GM23338 (cell line): ENCODE data around the gene CLCN2. TPM values are rescaled to one million over a fixed set of nuclear protein-coding genes. Genes with fewer than 3 reads are reported as not detected.

Experiments used
- ATAC-seq: fragments of 200-7000 bp; cut with Tn5 transposase; 3 replicates; pipeline ENCODE4 v1.9.1; 2020
- DNase-seq: peaks from one replicate; pipeline ENCODE4 v3.0.0-alpha.2; 2015; ENCODE audit warnings: low spot score
- H2AFZ ChIP-seq: fragments of 200-600 bp; sonication (generic); 2 replicates; pipeline ENCODE4 v1.8.0; 2016; ENCODE audit warnings: antibody characterized with exemption, mild to moderate bottlenecking, moderate library complexity
- H3F3A ChIP-seq: fragments of 200-600 bp; sonication (generic); replicated peaks from 2 replicates; pipeline ENCODE4 v1.8.0; 2017; ENCODE audit warnings: antibody characterized with exemption, mixed run types, low read depth
- H3K27ac ChIP-seq: fragments of 200-600 bp; sonication (generic); 2 replicates; pipeline ENCODE4 v1.6.1; 2016; ENCODE audit warnings: low read depth
- H3K27me3 ChIP-seq: fragments of 200-600 bp; sonication (generic); 2 replicates; pipeline ENCODE4 v1.8.0; 2016; ENCODE audit warnings: mild to moderate bottlenecking, mixed run types, moderate library complexity; ENCODE audit not compliant: insufficient read depth
- H3K36me3 ChIP-seq: fragments of 200-600 bp; sonication (generic); 2 replicates; pipeline ENCODE4 v1.8.0; 2016; ENCODE audit warnings: mild to moderate bottlenecking; ENCODE audit not compliant: insufficient read depth
- H3K4me1 ChIP-seq: fragments of 200-600 bp; sonication (generic); 2 replicates; pipeline ENCODE4 v1.8.0; 2016; ENCODE audit warnings: mild to moderate bottlenecking, moderate library complexity; ENCODE audit not compliant: insufficient read depth
- H3K4me2 ChIP-seq: fragments of 200-600 bp; sonication (generic); 2 replicates; pipeline ENCODE4 v1.7.1; 2017; ENCODE audit warnings: mixed run types
- H3K4me3 ChIP-seq: fragments of 200-600 bp; sonication (generic); 2 replicates; pipeline ENCODE4 v1.6.1; 2016; ENCODE audit warnings: mixed run types
- H3K79me2 ChIP-seq: fragments of 200-600 bp; sonication (generic); replicated peaks from 2 replicates; pipeline ENCODE4 v1.8.0; 2017; ENCODE audit warnings: mild to moderate bottlenecking; ENCODE audit not compliant: insufficient read depth
- H3K9me2 ChIP-seq: fragments of 200-600 bp; sonication (generic); 2 replicates; pipeline ENCODE4 v1.8.0; 2017; ENCODE audit not compliant: insufficient read depth
- H4K20me1 ChIP-seq: fragments of 200-600 bp; sonication (generic); replicated peaks from 2 replicates; pipeline ENCODE4 v1.8.0; 2017; ENCODE audit warnings: mild to moderate bottlenecking; ENCODE audit not compliant: insufficient read depth
- H3K27ac Mint-ChIP-seq: 2 replicates; pipeline ENCODE4 v1.8.0; 2020; ENCODE audit warnings: inconsistent platforms, mild to moderate bottlenecking, moderate library complexity, mixed read lengths
- H3K27me3 Mint-ChIP-seq: 3 replicates; pipeline ENCODE4 v1.8.0; 2022; ENCODE audit warnings: low read depth, mild to moderate bottlenecking, moderate library complexity, mixed read lengths, inconsistent platforms; ENCODE audit not compliant: insufficient read depth, poor library complexity
- H3K36me3 Mint-ChIP-seq: 3 replicates; pipeline ENCODE4 v1.8.0; 2021; ENCODE audit warnings: low read depth, mild to moderate bottlenecking, inconsistent platforms, moderate library complexity, mixed read lengths
- H3K4me1 Mint-ChIP-seq: 3 replicates; pipeline ENCODE4 v1.8.0; 2020; ENCODE audit warnings: mild to moderate bottlenecking, inconsistent platforms, mixed read lengths
- H3K4me3 Mint-ChIP-seq: 3 replicates; pipeline ENCODE4 v1.8.0; 2021; ENCODE audit warnings: moderate library complexity, mild to moderate bottlenecking, inconsistent platforms, mixed read lengths
- H3K9me3 Mint-ChIP-seq: 3 replicates; pipeline ENCODE4 v1.8.0; 2020; ENCODE audit warnings: moderate library complexity, mild to moderate bottlenecking, inconsistent platforms, mixed read lengths
- CTCF ChIP-seq, 2 experiments: fragments of 200-600 bp in 1 of 2; sonication (generic) in 1 of 2; conservative IDR thresholded peaks; 2 replicates each; pipeline versions ENCODE4 v1.5.1 to v1.6.1; 2016 to 2017; ENCODE audit warnings: antibody characterized with exemption in 2 of 2, low read depth in 2 of 2, mild to moderate bottlenecking in 2 of 2, moderate library complexity in 1 of 2
- EZH2 ChIP-seq: fragments of 200-600 bp; sonication (generic); IDR thresholded peaks from one replicate; pipeline ENCODE4 v1.8.0; 2017; ENCODE audit warnings: antibody characterized with exemption, mild to moderate bottlenecking, low read depth; ENCODE audit not compliant: unreplicated experiment
- EZH2phosphoT487 ChIP-seq: fragments of 200-600 bp; sonication (generic); IDR thresholded peaks from one replicate; pipeline ENCODE4 v1.8.1; 2018; ENCODE audit warnings: antibody characterized with exemption; ENCODE audit not compliant: unreplicated experiment
- NANOG ChIP-seq: IDR thresholded peaks from 2 replicates; pipeline ENCODE4 v1.6.1; 2016; ENCODE audit warnings: antibody characterized with exemption, borderline replicate concordance
- POLR2AphosphoS5 ChIP-seq: IDR thresholded peaks from 2 replicates; pipeline ENCODE4 v1.6.1; 2016; ENCODE audit warnings: antibody characterized with exemption, low read depth
- ZNF114 ChIP-seq: fragments of 250-450 bp; sonication (Bioruptor Pico); IDR thresholded peaks from 2 replicates; pipeline ENCODE4 v1.5.0; 2020; ENCODE audit warnings: mild to moderate bottlenecking, moderate library complexity
- ZNF462 ChIP-seq: fragments of 250-450 bp; sonication (Bioruptor Pico); IDR thresholded peaks from 2 replicates; pipeline ENCODE4 v1.5.0; 2020; ENCODE audit warnings: mild to moderate bottlenecking, moderate library complexity
- polyA plus RNA-seq: library from polyadenylated mRNA; unstranded; fragments of >200 nt; fragmentation: Nextera tagmentation; extraction: Ambion mirVana; gene quantifications from 2 replicates; pipeline ENCODE4 v1.2.1, GENCODE V29; 2016
- total RNA-seq: library from RNA; depleted of rRNA; stranded (reverse); fragments of >200 nt; shearing (Covaris generic); gene quantifications from 2 replicates; pipeline ENCODE4 v1.2.3, GENCODE V29; 2014

Gene CLCN2
- total and polyA plus RNA-seq, 2 experiments from 2014 or later, result 7.0 to 9.2 TPM

- no peak for TF ChIP-seq ZNF462
- TF ChIP-seq EZH2phosphoT487, result no peak
- TF ChIP-seq POLR2AphosphoS5, result no peak
Observed at GRCh38 chr3:184353546-184353941, 7.9 kb downstream of the CLCN2 start (continued).

- H3K9me3 Mint-ChIP-seq, result no peaks in the 10 kb centered on the region
- Histone ChIP-seq H3K4me3 (no peak overlapping the region), H2AFZ (no peak overlapping the region), H3K27ac (no peak overlapping the region), H3K36me3 (0 out of 2 replicates have a peak, but pooled peaks cover 3% of the 10 kb centered on the region), H3F3A (0 out of 2 replicates have a peak, but pooled peaks cover 2% of the 10 kb centered on the region), H3K4me2 (no peak overlapping the region), H3K27me3 (no peaks in the 10 kb centered on the region), H3K79me2 (no peaks in the 10 kb centered on the region), H3K4me1 (peaks cover 6% of the 10 kb centered on the region; the same call in 1 of the 2 replicates), H3K9me2 (no peaks in the 10 kb centered on the region), H4K20me1 (0 out of 2 replicates have a peak, but pooled peaks cover 4% of the 10 kb centered on the region)
- peaks cover 33% of the 10 kb centered on the region for H3K36me3 Mint-ChIP-seq
- DNase-seq, result no peak
- peaks cover 8% of the 10 kb centered on the region for H3K4me1 Mint-ChIP-seq
- no peaks in the 10 kb centered on the region for H3K27me3 Mint-ChIP-seq
- no peak overlapping the region for H3K27ac Mint-ChIP-seq
- no peak for ATAC-seq
- H3K4me3 Mint-ChIP-seq, result no peak overlapping the region
- TF ChIP-seq POLR2AphosphoS5 (no peak), NANOG (no peak), EZH2 (no peak), ZNF114 (no peak), EZH2phosphoT487 (no peak), CTCF (conservative IDR thresholded peaks at IDR 0.05; ENCODE audit: low read depth in 2 of 2) (no peak), ZNF462 (no peak)
Observed at GRCh38 chr3:184352897-184353545, 8.4 kb downstream of the CLCN2 start.
